Mucosa of rectum (tissue), 2 donors: ENCODE measurements around the gene KCNMB3.
"Not testable (repeated sequence)": the region's sequence is repeated elsewhere in the genome, so short reads cannot be mapped to it uniquely, and the experiment has no call there.

Source experiments
- H3K27ac ChIP-seq, 2 donors: one replicate each; pipeline ENCODE4 v1.7.0; 2013; ENCODE audit warnings: inconsistent platforms in 2 of 2, low read depth in 2 of 2, low read length in 2 of 2
- H3K27me3 ChIP-seq, 2 donors: one replicate each; pipeline ENCODE4 v1.7.0; 2013; ENCODE audit warnings: low read length in 2 of 2; ENCODE audit not compliant: control insufficient read depth in 2 of 2, insufficient read depth in 2 of 2
- H3K36me3 ChIP-seq, 2 donors: one replicate each; pipeline ENCODE4 v1.7.0; 2013; ENCODE audit warnings: low read length in 2 of 2; ENCODE audit not compliant: control insufficient read depth in 2 of 2, insufficient read depth in 2 of 2
- H3K4me1 ChIP-seq, 2 donors: one replicate each; pipeline ENCODE4 v1.7.0; 2013; ENCODE audit warnings: low read length in 2 of 2, mild to moderate bottlenecking in 1 of 2; ENCODE audit not compliant: control insufficient read depth in 2 of 2, insufficient read depth in 2 of 2
- H3K4me3 ChIP-seq, 2 donors: one replicate each; pipeline ENCODE4 v1.7.0; 2013; ENCODE audit warnings: low read length in 2 of 2
- H3K9ac ChIP-seq, 2 donors: one replicate each; pipeline ENCODE4 v1.7.0; 2013; ENCODE audit warnings: low read length in 2 of 2, low read depth in 1 of 2, mild to moderate bottlenecking in 1 of 2
- H3K9me3 ChIP-seq, 2 donors: one replicate each; pipeline ENCODE4 v1.7.0; 2013; ENCODE audit warnings: low read length in 2 of 2; ENCODE audit not compliant: control insufficient read depth in 2 of 2
- donor health status: healthy.
- donor health status: Normal muscosa, but diverticular disease.

Gene KCNMB3

DNA sequence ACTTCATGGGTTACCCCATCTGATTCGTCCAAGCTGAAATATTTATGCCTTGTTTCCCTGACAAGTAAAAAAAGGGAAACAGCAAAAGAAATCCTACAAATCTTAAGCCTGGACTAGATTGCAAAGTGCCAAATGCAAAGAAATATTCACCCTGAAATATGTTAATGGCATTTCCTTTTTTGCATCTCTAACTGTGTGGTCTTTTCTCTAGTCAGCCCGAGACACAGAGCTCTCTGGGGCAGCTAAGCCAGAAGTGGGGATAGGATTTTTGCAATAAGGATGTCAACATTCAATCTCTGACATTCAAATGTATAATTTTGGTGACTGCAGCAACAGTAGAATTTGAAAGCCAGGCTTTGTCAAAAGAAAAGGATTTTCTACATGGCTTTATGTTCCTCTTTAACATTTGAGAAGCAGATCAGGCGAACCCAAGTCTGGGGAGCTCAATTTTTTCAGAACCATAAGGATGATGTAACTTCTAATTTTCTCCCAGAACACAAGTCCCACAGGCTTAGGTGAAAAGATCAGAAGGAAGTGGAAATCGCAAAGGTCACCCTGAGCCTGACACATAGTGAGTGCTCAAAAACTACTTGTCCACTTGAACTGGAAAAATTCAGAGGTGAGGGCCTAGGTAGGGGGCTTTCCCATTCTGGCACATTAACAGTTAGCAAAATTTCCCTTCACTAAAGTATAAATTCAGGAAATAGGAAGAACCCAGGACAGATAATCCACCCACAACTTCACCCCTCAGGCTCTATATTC, 28.2 kb upstream of the KCNMB3 start:
- no peaks in the 10 kb centered on the region for H3K27me3 ChIP-seq
- H3K9ac ChIP-seq, result no peak overlapping the region
- H3K27ac ChIP-seq, result no peak overlapping the region
- H3K36me3 ChIP-seq, result no peaks in the 10 kb centered on the region
- no peaks in the 10 kb centered on the region for H3K4me1 ChIP-seq
- H3K4me3 ChIP-seq, result no peak overlapping the region
- no peaks in the 10 kb centered on the region for H3K9me3 ChIP-seq

DNA sequence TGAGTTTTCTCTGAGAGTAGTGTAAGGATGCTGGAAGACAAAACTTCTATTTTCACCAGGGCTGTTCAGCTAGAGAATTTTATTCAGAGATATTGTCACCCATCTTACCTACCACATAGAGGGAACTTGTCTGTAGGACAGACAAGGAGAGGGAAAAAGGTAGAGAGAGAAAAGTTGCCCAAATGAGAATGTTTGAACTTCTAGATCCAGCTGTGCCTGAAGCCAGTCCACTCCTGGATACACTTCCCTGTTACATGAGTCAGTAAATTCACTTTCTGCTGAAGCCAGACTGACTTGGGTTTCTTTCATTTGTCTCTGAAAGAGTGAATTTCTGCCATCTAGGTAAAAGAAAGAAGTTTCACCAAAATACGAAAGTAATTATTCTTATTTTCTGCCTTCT, 27.2 kb upstream of the KCNMB3 start:
- Histone ChIP-seq H3K4me3 (no peak overlapping the region), H3K4me1 (no peaks in the 10 kb centered on the region), H3K9me3 (no peaks in the 10 kb centered on the region), H3K27me3 (no peaks in the 10 kb centered on the region), H3K36me3 (no peaks in the 10 kb centered on the region), H3K9ac (no peak overlapping the region), H3K27ac (no peak overlapping the region)

DNA sequence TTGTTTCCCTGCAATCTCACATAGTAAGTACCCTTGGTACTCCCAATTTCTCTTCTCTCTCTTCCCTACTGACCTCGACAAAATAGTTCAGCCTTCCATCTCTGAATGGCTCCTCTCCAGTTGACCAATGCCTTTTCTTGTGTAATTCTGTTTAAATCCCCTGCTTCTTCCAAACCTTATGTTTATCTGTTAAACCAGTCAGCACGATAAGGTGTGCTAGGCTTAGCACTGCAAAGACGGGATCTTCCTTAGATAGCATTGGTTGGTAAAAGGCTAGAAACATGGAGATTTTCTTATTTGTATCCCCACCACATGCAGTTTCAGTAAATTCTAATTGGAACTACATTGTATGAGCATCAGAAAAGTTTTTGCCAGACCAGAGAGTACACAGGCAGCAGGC, 25.8 kb upstream of the KCNMB3 start:
- H3K4me3 ChIP-seq, result no peak overlapping the region

GRCh38 chr3:179276001-179276400, 25.1 kb upstream of the KCNMB3 start:
- H3K9me3 ChIP-seq, result no peaks in the 10 kb centered on the region
- H3K27me3 ChIP-seq, result no peaks in the 10 kb centered on the region
- no peak overlapping the region for H3K27ac ChIP-seq
- H3K36me3 ChIP-seq, result no peaks in the 10 kb centered on the region
- no peak overlapping the region for H3K4me3 ChIP-seq
- H3K4me1 ChIP-seq, result no peaks in the 10 kb centered on the region
- no peak overlapping the region for H3K9ac ChIP-seq

More for the DNA sequence above, 25.8 kb upstream of the KCNMB3 start:
- Histone ChIP-seq H3K9ac (no peak overlapping the region), H3K36me3 (no peaks in the 10 kb centered on the region), H3K4me1 (no peaks in the 10 kb centered on the region), H3K27ac (no peak overlapping the region), H3K9me3 (no peaks in the 10 kb centered on the region), H3K27me3 (no peaks in the 10 kb centered on the region)

- not testable (repeated sequence) for H3K27me3 ChIP-seq, H3K36me3 ChIP-seq, H3K4me3 ChIP-seq, H3K9me3 ChIP-seq, H3K4me1 ChIP-seq, H3K27ac ChIP-seq, H3K9ac ChIP-seq
Measured at GRCh38 chr3:179274434-179274833, 23.5 kb upstream of the KCNMB3 start.

- Histone ChIP-seq H3K9me3 (no peaks in the 10 kb centered on the region), H3K36me3 (no peaks in the 10 kb centered on the region), H3K4me3 (no peak overlapping the region), H3K27ac (no peak overlapping the region), H3K9ac (no peak overlapping the region), H3K4me1 (no peaks in the 10 kb centered on the region), H3K27me3 (no peaks in the 10 kb centered on the region)
Measured at GRCh38 chr3:179272385-179272784, 21.5 kb upstream of the KCNMB3 start.

DNA sequence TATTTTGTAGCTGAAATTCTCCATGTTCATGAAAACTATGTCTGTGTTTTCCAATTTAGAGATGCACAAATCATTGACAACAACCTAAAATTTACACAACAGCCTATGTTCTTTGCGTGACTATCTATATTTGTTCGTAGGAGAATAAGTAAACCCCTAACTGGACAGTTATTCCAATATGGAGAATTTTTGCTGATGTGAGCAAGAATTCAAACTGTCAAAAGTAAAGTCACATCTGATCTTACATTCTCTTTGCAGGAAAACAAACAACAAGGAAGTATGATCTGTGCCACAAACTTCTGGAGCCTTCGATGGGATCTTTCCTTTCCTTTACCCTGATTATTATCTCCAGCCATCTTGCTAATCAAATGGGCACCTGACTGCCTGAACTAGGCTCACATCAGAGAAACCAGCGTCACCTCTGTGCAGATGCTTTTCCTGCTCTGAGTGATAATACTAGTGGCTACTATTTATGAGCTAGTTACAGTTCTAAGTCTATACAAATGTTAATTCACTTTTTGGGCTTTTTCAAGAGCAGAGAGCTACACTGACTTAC, 18.3 kb upstream of the KCNMB3 start:
- H3K4me1 ChIP-seq, result no peaks in the 10 kb centered on the region
- H3K27ac ChIP-seq, result no peak overlapping the region
- no peak overlapping the region for H3K9ac ChIP-seq

GRCh38 chr3:179268400-179269051, 17.6 kb upstream of the KCNMB3 start:
- Histone ChIP-seq H3K36me3 (no peaks in the 10 kb centered on the region), H3K27ac (no peak overlapping the region), H3K27me3 (no peaks in the 10 kb centered on the region), H3K9ac (no peak overlapping the region), H3K9me3 (no peaks in the 10 kb centered on the region), H3K4me3 (no peak overlapping the region), H3K4me1 (no peaks in the 10 kb centered on the region)

More for the DNA sequence above, 18.3 kb upstream of the KCNMB3 start:
- Histone ChIP-seq H3K36me3 (no peaks in the 10 kb centered on the region), H3K4me3 (no peak overlapping the region), H3K9me3 (no peaks in the 10 kb centered on the region), H3K27me3 (no peaks in the 10 kb centered on the region)

DNA sequence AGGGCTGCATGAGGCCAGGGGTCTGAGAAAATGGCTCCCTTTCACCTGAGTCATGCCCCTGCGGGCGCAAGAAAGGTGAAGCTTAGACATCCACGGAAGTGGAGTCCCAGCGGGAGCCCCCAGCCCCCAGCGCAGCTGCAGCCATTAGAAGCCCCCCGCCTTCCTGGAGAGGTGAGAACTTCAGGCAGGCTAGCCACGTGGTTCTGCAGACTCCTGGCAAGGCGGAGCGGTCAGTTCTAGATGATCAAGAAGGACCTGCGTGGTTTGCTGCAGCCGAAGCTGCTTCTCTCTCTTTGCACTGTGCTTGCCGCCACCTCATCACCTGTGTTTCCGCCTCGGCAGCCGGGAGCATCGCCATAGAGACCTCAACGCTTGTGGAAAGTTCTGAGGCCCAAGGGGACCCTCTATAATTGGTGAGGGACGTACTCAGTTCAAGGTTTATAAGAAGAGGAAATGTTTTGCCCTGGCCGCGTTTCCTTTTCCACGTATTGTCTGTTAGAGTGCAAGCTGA, 15.8 kb upstream of the KCNMB3 start:
- H3K4me3 ChIP-seq, result no peak overlapping the region

DNA sequence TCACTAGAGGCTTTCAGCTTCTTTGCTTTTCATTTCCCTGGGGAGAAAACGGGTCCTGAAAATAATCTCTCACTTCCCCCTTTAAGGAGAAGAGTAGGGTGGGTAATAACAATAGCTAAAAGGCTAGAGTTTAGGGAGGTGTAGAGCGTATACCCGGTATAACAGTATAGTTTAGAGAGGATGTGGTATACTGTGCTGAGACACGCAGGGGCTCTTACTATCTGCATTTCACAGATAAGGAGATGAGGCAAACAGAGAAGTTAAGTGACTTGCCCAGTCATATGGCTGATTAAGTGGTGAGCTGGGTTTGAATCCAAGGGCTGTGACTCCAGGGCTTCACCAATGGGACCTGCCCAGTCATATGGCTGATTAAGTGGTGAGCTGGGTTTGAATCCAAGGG, 15.0 kb upstream of the KCNMB3 start:
- Histone ChIP-seq H3K27me3 (no peaks in the 10 kb centered on the region), H3K4me1 (peaks cover 0 to under 1% of the 10 kb centered on the region in 2 donors)

More for the DNA sequence above, 15.8 kb upstream of the KCNMB3 start:
- H3K27me3 ChIP-seq, result no peaks in the 10 kb centered on the region
- no peaks in the 10 kb centered on the region for H3K4me1 ChIP-seq
- no peak overlapping the region for H3K27ac ChIP-seq
- H3K9ac ChIP-seq, result no peak overlapping the region
- H3K9me3 ChIP-seq, result no peaks in the 10 kb centered on the region
- no peaks in the 10 kb centered on the region for H3K36me3 ChIP-seq

More for the DNA sequence above, 15.0 kb upstream of the KCNMB3 start:
- no peak overlapping the region for H3K9ac ChIP-seq
- no peak overlapping the region for H3K4me3 ChIP-seq
- H3K9me3 ChIP-seq, result no peaks in the 10 kb centered on the region
- no peaks in the 10 kb centered on the region for H3K36me3 ChIP-seq
- no peak overlapping the region for H3K27ac ChIP-seq
